ENCODE measurements around the gene UCP2.

UCP2 gene, protein sequence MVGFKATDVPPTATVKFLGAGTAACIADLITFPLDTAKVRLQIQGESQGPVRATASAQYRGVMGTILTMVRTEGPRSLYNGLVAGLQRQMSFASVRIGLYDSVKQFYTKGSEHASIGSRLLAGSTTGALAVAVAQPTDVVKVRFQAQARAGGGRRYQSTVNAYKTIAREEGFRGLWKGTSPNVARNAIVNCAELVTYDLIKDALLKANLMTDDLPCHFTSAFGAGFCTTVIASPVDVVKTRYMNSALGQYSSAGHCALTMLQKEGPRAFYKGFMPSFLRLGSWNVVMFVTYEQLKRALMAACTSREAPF

DNA sequence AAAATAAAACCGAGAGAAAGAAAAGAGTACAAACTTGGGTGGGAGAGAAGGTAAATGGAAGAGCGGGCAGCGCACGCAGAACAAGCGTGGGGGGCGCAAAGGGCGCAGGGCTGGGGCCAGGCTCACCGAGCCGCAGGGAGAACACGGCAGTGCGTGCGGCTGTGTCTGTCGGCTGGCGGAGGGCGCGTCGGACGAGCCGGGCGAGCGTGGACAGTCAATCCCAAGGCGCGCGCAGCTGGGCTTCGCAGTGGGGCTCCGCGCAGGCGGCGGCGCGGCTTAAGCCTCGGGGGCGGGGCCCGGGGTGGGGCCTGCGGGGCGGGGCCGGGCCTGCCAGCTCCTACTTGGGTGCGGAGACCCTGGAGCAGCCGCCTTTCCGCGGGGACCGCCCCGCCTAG, at the start of gene UCP2:
TSS of gene UCP2 (minus strand) at position 249 of the 395 bp plus-strand sequence. CDS start 4,465 bp downstream, outside the sequence.
- DNase-seq: peak; percentile 85

DNA sequence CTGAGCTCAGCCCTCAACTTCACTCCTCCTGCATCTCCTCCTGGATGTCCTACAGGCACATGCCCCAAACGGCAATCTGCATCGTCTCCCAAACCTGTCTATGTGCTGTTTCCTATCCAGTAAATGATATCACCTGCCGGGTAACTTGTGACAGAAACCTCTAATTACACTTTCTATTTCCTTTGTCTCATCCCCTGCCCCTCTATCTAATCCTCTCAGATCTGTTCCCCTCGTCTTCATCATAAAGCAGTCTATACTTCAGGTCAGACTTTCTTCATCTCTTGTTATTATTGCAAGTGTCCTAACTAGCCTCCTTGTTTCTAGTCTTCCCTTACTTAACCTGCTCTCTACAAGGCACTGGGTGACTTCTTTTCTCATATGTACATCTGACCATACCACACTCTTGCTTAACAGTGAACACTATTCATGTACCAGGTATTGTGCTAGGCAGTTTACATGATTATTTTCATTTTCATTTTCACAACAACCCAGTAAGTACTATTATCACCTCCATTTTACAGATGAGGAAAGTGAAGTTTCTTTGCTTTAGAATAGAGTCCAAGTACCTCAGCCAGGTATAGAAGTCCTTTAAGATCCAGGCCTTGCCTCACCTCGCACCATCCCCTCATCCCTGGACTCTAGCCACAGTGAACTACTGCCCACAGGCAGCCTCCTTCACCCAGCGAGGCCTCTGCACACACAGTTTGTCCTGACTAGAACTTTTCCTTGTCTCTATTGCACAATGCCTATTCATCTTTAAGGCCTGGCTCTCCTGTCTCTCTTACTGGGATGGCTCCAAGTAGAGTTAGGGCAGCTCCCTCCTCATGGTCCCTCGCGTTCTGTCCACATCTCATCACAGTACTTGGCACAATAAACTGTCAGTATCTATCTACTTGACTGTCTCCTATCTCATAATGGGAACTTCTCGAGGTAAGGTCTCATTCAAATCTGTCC, 48.4 kb upstream of the UCP2 start:
- DNase-seq: no peak

DNA sequence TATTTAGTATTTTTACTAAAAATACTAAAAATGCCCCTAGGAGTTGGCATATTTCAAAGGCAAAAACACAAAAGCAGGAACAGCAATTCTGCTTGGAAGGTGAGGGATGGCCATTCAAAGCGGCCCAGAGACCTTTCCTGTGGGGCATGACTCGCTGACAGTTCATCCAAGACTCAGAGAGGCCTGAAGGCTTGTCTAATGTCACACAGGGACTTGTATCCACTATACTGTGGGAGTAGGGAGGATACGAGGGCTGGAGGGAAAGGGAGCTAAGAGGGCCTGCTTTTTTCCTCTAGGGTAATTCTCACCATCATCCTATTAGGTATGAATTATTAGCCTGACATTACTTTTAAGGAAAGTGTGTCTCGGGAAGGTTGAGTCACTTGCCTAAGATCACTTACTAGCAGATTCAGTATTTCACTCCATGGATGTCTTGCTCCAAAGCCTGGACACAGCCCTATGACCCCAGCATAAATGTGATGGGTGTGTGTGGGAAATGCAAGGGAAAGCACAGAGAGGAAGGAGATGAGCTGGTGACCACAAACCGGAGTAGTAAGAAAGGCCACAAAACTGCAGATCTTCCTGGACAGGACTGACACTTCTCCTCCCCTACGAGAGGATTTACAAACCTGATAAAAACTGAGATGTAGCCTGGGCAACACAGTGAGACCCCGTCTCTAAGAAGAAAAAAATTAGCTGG, 43.0 kb upstream of the UCP2 start:
- DNase-seq: no peak

DNA sequence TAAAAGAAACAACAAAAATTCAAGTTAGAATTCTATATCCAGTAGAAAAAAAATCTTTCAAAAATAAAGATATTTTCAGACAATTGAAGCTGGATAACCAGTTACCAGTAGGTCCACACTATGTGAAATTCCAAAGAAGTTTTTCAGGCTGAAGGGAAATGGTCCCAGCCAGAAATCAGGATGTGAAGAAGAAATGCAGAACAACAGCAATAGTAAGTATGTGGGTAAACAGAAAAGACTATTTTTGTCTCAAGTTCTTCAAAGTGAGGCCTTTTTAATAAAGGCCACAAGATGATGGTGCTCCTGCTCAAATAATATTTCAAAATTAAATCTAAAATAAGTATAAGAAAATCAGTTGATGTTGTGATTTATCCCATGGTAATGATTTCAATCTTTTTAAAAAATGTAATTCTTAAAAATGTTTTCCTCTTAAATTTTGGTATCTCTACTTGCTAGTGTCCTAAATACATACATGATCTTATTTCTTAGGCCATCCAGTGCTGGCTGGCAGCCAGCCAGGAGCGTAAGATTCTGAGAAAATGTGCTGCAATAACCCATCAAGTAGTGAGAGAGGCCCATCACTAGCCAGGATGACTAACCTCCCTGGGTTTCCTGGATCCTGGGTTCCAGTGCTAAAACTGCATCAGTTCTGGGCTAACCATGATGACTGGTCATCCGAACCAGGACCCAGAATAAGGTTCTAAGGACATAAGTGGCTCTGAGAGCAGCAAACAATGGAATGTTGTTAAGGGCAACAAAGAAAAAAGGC, 41.8 kb upstream of the UCP2 start:
- DNase-seq: no peak

DNA sequence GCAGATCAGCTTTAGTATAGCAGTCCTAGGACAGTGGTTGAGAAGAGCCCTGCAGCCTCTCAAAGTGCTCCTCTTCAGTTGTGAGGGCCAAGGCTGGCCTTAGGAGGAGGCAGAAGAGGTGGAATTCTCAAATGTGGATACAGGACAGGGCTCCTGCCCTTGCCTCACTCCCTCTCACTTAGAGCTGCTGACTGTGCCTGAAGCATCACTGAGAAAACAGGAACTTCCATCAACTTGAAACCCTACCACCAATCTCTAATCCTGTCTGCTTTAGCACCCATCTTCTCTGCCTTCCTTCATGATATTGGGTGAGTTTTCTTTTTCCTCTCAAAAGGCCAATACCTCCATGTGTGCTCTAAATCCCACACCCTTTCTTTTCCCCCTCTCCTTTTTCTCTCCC, 40.6 kb upstream of the UCP2 start:
- DNase-seq: no peak

DNA sequence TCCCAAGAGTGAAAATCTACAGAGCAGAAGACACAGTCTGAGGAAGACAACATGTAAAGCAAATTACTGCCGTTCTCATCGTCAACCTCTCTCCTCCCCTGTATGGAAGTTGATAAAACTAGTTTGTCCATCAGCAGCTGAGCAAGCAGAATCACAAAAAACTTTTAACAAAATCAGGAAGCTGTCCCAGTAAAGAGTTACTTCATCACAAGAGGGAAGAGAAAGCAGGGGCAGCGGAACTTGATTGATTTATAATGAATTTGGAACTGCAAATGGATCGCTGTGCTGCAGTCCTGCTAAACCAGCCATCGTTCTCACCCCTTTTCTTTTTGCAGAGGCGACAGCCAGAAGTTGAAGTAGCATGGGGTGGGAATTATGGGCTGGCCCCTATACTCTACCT, 39.9 kb upstream of the UCP2 start:
- no peak for DNase-seq

DNA sequence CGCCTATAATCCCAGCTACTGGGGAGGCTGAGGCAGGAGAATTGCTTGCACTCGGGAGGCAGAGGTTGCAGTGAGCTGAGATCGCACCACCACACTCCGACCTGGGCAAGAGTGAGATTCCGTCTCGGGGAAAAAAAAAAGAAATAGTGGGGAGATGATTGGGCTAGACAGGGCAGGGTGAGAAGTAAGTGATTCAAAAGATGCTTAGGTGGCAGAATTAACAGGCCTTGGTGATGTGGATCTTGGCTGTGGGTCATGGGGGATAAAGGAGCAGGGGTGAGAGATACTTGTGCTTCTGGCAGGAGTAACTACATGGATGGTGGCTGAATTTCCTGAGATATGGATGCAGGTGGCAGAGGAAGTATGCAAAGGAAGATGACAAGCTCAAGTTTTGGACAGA, 39.4 kb upstream of the UCP2 start:
- DNase-seq: no peak

DNA sequence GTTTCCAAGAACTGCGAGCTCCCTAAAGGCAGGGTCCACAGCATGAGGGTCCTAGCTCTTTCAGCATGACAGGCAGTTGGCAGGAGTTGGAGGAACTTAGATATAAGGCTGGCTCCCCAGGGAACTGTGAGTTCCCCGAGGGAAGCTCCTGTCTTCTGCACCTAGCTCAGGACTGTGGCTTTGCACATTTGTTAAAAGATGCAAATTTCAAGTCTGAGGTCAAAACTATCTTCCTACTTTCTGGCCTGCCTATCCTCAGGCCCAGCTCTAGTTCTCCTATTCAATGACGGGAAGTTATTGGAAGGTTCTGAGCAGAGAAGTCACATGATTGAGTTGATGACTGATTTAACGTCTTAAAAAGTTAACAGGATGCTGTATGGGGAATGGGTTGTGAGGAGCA, 37.9 kb upstream of the UCP2 start:
- no peak for DNase-seq

DNA sequence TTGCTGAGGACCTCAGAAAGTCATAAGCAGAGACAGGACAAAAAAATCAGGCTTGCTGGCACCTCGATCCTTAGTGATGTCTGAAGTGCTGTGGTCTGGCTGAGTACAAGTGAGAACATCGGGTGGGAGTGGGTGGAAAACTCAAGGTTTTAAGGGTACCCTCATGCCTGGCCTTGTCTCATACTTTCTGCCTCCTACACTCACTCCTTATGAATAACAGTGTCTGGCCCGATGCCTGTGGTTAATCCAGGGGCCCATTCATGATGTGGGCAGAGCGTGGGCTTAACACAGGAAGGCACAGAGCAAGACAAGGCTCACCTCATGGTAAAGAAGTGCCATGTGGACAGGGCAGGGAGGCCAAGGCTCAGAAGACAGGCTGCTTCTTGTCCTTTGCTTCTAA, 37.2 kb upstream of the UCP2 start:
- no peak for DNase-seq

DNA sequence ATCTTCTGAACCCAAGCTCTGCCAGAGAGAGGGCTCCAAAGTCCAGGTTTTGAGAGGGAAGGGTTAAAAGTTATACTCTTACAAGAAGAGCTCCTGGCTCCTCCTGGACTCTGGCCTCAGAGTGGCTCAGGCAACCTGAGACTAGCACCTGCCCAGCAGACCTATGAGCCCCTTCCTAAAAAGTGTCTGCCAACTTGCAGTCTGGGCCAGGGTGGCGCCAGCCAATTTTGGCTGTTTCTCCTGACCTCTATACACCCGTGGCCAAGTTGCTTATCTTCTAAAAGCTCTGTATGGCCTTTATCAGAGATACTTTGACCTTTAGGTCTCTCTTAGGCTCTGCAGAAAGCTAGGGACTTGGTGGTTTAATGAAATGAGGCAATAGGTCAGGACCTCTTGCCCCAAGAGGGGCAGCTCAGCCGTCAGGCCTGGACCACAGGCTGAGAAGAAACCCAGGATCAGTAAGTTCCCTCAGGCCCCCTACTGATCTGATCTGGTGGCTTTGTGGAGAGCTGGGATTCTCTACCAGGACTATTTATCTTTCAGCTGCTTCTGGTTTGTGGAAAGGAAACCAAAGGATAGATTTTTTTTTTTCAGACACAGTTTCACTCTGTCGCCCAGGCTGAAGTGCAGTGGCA, 36.6 kb upstream of the UCP2 start:
- no peak for DNase-seq

DNA sequence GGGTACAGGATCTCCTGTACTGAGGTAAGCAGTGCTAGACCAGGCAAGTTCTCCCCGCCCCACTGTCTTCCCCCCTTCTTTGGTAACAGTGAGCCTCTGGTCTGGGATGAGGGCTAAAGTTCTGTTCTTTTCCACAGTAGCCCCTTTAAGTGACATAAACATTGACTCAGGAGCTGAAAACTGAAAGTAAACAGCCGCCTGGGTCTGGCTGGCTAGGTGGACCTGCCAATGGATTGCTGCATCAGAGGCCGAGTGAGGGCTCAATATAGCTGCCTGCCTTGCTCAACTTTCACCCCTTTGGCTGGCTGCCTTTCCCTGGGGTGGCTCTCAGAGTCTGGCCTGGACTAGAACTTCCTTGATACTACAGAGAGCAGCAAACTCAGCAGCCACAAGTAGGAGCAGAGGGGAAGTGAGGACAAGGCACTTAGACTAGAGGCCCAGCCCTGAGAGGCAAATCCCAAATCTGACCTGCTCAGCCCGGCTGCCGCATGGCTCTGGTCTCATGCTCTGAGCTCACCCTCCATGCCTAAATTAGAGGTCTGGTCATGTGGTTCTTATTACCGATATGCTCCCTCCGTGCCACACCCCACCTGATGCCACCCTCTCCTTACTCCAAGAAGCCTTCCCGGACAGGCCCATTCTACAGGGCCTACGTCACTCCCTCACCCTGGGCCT, 35.8 kb upstream of the UCP2 start:
- DNase-seq: no peak

DNA sequence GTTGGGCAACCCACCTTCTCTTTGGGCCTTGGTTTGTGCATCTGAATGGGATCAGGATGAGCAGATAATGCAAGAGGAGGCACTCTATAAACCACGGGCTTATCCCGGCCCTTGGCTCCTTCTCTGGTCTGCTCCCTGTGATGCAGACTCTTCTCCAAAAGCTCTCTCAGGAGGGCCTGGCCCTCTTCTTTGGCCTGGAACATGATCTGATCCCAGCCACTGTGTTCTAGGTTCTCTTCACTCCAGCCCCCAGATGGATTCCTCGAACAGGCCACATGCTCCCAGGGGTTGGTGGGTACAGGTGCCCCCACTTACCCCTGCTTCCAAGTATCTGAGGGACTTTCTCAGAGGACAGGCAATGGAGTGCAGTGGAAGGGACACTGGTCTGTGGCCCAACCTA, 35.0 kb upstream of the UCP2 start:
- DNase-seq: no peak

DNA sequence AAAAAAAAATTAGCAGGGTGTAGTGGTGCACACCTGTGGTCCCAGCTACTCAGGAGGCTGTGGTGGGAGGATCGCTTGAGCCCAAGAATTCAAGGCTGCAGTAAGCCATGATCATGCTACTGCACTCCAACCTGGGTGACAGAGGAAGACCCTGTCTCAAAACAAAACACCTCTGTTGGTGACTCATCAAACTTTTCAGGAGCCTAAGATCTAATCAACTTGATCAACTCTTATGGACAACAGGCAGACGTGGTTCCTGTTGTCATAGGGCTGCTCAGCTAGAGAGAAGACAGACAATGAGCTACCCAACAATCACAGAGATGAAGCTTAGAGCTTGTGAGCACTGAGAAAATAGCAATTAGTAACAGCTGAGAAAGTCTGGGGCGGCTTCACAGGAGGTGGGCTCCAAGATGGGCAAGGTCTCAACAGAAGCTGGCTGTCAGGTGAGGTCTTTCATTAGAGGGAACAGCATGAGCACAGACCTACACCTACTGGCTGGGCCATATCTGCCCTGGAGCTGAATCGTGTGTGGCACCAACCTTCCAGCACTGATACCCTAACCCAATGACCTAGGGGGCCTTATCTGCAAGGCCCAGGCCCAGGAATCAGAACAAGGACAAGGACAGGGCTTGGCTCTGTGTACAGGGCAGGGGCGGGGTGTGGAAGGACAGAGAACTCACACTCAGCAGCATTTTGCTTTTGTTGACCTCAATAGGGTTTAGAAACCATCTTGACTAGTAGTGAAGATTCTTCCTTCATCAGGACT, 33.5 kb upstream of the UCP2 start:
- DNase-seq: no peak

DNA sequence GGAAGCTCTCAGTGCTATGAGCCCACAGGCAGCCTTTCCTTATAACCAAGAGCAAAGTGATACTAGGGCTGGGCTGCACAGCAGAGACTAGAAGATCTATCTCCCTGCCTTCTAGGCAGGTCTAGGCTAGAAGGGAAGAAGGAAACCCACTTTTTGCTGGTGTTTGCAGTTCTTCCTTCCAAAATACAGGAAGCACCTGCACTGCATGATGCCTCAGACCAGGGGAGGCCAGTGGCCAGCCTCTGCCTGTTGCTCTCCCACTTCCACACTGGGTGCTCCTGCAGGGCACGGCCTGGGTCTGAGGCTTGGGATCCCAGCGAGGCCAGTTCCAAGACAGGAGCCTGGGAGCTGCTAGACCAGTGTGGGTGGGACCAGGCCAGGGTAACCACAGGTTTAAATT, 32.2 kb upstream of the UCP2 start:
- peak; percentile 38 for DNase-seq

DNA sequence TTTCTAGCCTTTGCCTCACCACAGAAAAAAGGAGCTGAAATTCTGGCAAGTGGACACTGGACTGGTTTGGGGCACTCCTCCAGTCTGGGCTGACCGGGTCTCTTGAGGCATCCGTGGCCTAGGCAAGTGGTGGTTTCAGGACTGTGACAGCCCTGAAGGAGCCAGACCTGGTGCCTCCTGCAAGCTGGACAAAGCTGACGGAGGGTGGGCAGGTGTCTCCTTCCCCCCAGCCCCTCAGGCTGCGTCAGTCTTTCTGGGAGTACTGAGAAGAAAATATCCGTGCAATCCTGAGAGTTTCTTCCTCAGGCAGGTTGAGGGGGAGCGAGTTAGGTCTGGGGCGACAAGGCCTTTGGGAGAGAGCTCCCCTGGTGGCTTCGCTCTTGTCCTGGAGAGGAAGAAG, 30.5 kb upstream of the UCP2 start:
- no peak for DNase-seq

DNA sequence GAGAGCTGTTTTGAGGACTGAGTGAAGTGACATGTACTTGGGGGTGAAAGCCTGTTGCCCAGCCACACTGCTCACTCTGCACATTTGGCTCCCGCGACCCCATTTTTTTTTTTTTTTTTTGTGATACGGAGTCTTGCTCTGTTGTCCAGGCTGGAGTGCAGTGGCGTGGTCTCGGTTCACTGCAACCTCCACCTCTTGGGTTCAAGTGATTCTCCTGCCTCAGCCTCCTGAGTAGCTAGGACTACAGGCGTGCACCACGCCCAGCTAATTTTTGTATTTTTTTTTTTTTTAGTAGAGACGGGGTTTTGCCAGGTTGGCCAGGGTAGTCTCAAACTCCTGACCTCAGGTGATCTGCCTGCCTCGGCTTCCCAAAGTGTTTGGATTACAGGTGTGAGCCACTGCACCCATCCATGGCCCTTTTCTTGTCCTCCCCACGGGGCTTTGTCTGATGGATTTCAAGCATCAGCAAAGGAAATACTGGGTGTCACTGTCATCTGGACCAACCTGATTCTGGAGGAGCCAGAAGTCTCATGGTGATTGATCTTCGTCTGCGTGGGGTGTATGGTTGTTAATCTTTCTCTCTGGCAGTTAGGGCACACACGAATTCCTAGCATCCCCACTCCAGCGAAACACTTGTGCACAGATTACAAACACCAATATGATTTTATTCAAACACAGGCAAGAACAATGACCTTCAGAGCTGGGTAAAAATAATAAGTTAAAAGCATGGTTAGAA, 29.6 kb upstream of the UCP2 start:
- DNase-seq: no peak

DNA sequence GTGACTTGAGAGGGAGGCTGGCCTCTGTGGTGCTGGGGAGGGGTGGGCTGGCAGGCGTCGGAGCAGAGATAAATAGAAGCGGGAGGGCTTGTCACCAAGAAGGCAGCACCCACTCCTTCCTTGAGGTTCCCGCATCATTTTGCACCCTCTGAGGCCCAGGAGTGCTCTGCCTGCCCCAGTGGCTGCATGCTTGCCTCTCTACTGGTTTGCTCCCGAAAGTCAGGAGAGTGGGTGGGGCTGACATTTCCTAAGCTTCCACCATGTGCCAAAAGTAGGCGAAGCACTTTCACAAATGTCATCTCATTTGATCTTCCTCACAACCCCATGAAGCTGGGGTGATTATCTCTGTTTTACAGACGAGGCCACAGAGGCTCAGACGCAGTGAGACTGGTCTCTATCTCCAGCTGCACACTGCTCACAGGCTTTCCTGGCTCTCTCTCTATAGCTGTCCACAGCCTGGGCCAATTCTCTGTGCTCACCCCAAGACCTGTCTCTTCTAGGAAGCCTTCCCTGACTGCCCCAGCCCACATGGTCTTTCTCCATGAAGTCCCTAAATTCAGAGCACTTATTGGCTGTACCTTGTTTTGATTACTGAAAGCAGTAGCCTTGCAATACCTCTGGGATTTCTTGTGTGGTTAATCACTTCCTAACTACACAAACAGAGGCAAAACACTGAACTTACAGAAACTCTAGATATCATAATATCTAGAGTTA, 28.9 kb upstream of the UCP2 start:
- DNase-seq: no peak

DNA sequence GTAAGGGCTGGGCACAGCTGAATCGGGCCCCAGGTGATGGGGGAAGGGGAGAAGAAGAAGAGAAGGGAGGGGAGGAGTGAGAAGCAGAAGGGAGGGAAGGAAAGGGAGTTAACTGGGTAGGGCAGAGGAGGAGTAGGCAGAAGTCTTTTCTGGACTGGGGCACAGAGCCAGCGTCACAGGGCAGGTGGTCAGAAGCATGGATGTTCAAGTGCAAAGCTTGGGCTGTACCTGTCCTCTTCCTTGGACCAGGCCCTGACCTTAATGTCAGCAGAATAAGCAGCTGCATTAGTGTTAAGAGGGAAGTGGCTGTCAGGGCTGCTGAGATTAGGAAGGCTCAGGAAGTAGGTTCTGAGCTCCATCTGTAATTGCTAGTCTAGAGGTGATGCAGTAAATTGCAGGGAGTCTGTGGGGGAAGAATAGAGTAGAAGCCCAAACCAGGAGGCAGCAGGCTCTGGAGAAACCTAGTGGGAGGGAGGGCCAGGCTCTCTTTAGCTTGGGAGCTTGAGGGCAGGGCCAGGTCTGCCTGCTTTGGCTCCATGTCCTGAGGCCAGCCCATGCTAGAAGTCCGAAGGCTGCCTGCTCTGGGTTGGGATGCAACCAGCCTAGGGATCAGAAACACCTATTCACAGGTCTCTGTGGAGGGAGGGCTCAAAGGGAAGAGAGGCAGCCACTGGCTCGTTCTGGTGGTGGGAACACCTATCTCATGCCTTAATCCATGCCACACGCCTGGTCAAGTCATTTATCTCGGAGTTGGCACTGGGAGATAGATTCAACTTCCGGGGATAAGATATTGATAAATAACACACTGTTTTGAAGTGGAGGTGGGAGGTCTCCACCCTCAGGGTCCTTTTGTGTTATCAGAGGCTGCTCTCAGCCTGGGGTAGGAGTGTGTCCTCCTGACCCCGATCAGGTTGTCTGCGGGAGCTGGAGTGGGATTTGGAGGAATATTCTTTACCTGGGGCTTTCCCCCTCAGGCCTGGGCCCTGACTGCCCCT, 28.0 kb upstream of the UCP2 start:
- DNase-seq: no peak
